Common myeloid progenitor, CD34-positive (primary cell): ENCODE results near the gene TMEM131.
A peak's percentile ranks its signal among the peaks of the same experiment; 100 is the strongest.

Experiments
- CTCF ChIA-PET: fragments of 350-600 bp; sonication (Branson Sonifier 250); formaldehyde crosslinking; loops from one replicate; lab custom pipeline; 2021; ENCODE audit warnings: antibody characterized with exemption; lab: Charles Lee
- POLR2A ChIA-PET: fragments of 350-600 bp; sonication (Branson Sonifier 250); formaldehyde crosslinking; loops from one replicate; lab custom pipeline; 2021; ENCODE audit warnings: antibody characterized with exemption; lab: Charles Lee
- DNase-seq, 3 donors: peaks; one replicate each; pipeline versions ENCODE4 v3.0.0 to v3.0.0-alpha.2; 2013
- H3K27ac ChIP-seq, 2 experiments: 1 replicate in 1 of 2; 2 replicates in 1 of 2; pipeline ENCODE4 v1.7.0; 2013; ENCODE audit warnings: inconsistent platforms in 2 of 2, low read length in 2 of 2, mild to moderate bottlenecking in 2 of 2, low read depth in 1 of 2, moderate library complexity in 1 of 2; ENCODE audit not compliant: severe bottlenecking in 2 of 2, insufficient read depth in 1 of 2, poor library complexity in 1 of 2
- H3K27me3 ChIP-seq, 5 experiments: replicated peaks in 2 of 5; 1 replicate in 3 of 5; 2 replicates in 2 of 5; pipeline versions ENCODE4 v1.6.1 to v1.7.0; 2013; ENCODE audit warnings: low read length in 4 of 5, mild to moderate bottlenecking in 2 of 5, moderate library complexity in 2 of 5, inconsistent platforms in 1 of 5; ENCODE audit not compliant: insufficient read depth in 5 of 5, control insufficient read depth in 4 of 5
- H3K36me3 ChIP-seq, 4 experiments: 1 replicate in 2 of 4; 2 replicates in 2 of 4; pipeline versions ENCODE4 v1.6.1 to v1.7.0; 2013; ENCODE audit warnings: low read length in 3 of 4, control low read depth in 1 of 4, mild to moderate bottlenecking in 1 of 4; ENCODE audit not compliant: control insufficient read depth in 4 of 4, insufficient read depth in 4 of 4
- H3K4me1 ChIP-seq, 4 experiments: 1 replicate in 3 of 4; 2 replicates in 1 of 4; pipeline versions ENCODE4 v1.6.1 to v1.7.1; 2013; ENCODE audit warnings: low read length in 3 of 4, mild to moderate bottlenecking in 3 of 4, control low read depth in 1 of 4, inconsistent platforms in 1 of 4, moderate library complexity in 1 of 4; ENCODE audit not compliant: control insufficient read depth in 4 of 4, insufficient read depth in 4 of 4; ENCODE audit errors: control extremely low read depth in 1 of 4
- H3K4me3 ChIP-seq, 7 experiments: 1 replicate in 4 of 7; 2 replicates in 3 of 7; pipeline versions ENCODE4 v1.5.1 to v1.7.0; 2013; ENCODE audit warnings: mild to moderate bottlenecking in 7 of 7, low read length in 6 of 7, moderate library complexity in 6 of 7, inconsistent platforms in 2 of 7, low read depth in 2 of 7, control low read depth in 1 of 7; ENCODE audit not compliant: insufficient read depth in 4 of 7, control insufficient read depth in 1 of 7; ENCODE audit errors: extremely low read depth in 1 of 7
- H3K9me3 ChIP-seq, 5 experiments: 1 replicate in 4 of 5; 2 replicates in 1 of 5; pipeline versions ENCODE4 v1.6.1 to v1.7.1; 2013; ENCODE audit warnings: low read length in 4 of 5, mild to moderate bottlenecking in 2 of 5, inconsistent platforms in 1 of 5, low read depth in 1 of 5, moderate library complexity in 1 of 5; ENCODE audit not compliant: control insufficient read depth in 4 of 5, insufficient read depth in 2 of 5; ENCODE audit errors: control extremely low read depth in 1 of 5
- WGBS: methylation state at CpG from one replicate; pipeline ENCODE4 v1.1.5; 2013; ENCODE audit not compliant: insufficient coverage; 5-methylcytosine and 5-hydroxymethylcytosine counted together

Gene TMEM131

GRCh38 chr2:97932975-97933662, 62.6 kb downstream of the TMEM131 start:
- peak in 1 of 3 donors; percentile 17 for DNase-seq

GRCh38 chr2:97931858-97932225, 63.9 kb downstream of the TMEM131 start:
- Histone ChIP-seq H3K36me3 (peaks cover 0 to 2% (median 0%) of the 10 kb centered on the region in 4 experiments), H3K4me3 (no peak overlapping the region), H3K9me3 (no peaks in the 10 kb centered on the region), H3K27me3 (no peaks in the 10 kb centered on the region), H3K4me1 (peaks cover 24 to 41% (median 26%) of the 10 kb centered on the region in 4 experiments), H3K27ac (peak overlapping the region in 1 of 2 experiments; percentile 55)
- ChIA-PET POLR2A (interaction anchor here (0.6 to 1.0 kb wide), 2 partner anchors 19 to 21 kb away, joined by 3 read pairs; no protein-coding TSS in a partner anchor), CTCF (interaction anchor here (0.6 to 1.0 kb wide), 2 partner anchors 13 to 1354 kb away, joined by 3 read pairs; no protein-coding TSS in a partner anchor)
- DNase-seq, result peak in 1 of 3 donors; percentile 19

More at GRCh38 chr2:97932975-97933662, 62.6 kb downstream of the TMEM131 start:
- POLR2A ChIA-PET, result no interaction called here
- CTCF ChIA-PET, result interaction anchor here (1.0 kb wide), 1 partner anchor 14 kb away, joined by 3 read pairs; no protein-coding TSS in a partner anchor
- Histone ChIP-seq H3K4me3 (no peak overlapping the region), H3K27ac (no peak overlapping the region), H3K9me3 (no peaks in the 10 kb centered on the region), H3K4me1 (peaks cover 24 to 40% (median 25%) of the 10 kb centered on the region in 4 experiments), H3K27me3 (no peaks in the 10 kb centered on the region), H3K36me3 (peaks cover 0 to under 1% (median 0%) of the 10 kb centered on the region in 4 experiments)
- 86% methylated on average over 1 of the region's 4 CpGs for WGBS

GRCh38 chr2:97931118-97931857, 64.5 kb downstream of the TMEM131 start:
- POLR2A ChIA-PET, result no interaction called here
- peaks cover 25 to 43% (median 26%) of the 10 kb centered on the region in 4 experiments for H3K4me1 ChIP-seq
- WGBS, result no CpG with 5 or more reads among the region's 3 CpGs
- H3K9me3 ChIP-seq, result no peaks in the 10 kb centered on the region
- peak in 2 of 3 donors; percentile 64 to 82 for DNase-seq
- H3K27ac ChIP-seq, result peak overlapping the region; percentile 20 to 59
- no peaks in the 10 kb centered on the region for H3K27me3 ChIP-seq
- H3K4me3 ChIP-seq, result peak overlapping the region in 1 of 7 experiments; percentile 42
- CTCF ChIA-PET, result no interaction called here
- peaks cover 0 to 2% (median 0%) of the 10 kb centered on the region in 4 experiments for H3K36me3 ChIP-seq

- Histone ChIP-seq H3K36me3 (peaks cover 7 to 15% (median 12%) of the 10 kb centered on the region in 4 experiments), H3K27ac (no peak overlapping the region), H3K27me3 (no peaks in the 10 kb centered on the region), H3K4me3 (no peak overlapping the region), H3K4me1 (peaks cover 18 to 32% (median 22%) of the 10 kb centered on the region in 4 experiments), H3K9me3 (no peaks in the 10 kb centered on the region)
- WGBS, result no CpG with 5 or more reads among the region's 3 CpGs
- no peak for DNase-seq
- CTCF ChIA-PET, result interaction anchor here (0.6 kb wide), 1 partner anchor 30 kb away, joined by 4 read pairs; no protein-coding TSS in a partner anchor
- POLR2A ChIA-PET, result no interaction called here
Measured at GRCh38 chr2:97928591-97928990, 67.2 kb downstream of the TMEM131 start.

GRCh38 chr2:97926946-97927345, 68.8 kb downstream of the TMEM131 start:
- DNase-seq, result peak in 2 of 3 donors; percentile 53 to 65
- CTCF ChIA-PET, result interaction anchor here (1.0 kb wide), 1 partner anchor 9 kb away, joined by 3 read pairs; no protein-coding TSS in a partner anchor
- Histone ChIP-seq H3K36me3 (peaks cover 7 to 15% (median 13%) of the 10 kb centered on the region in 4 experiments), H3K9me3 (no peaks in the 10 kb centered on the region), H3K27ac (no peak overlapping the region), H3K27me3 (no peaks in the 10 kb centered on the region), H3K4me3 (no peak overlapping the region), H3K4me1 (peaks cover 18 to 30% (median 22%) of the 10 kb centered on the region in 4 experiments)
- no CpG with 5 or more reads among the region's 2 CpGs for WGBS
- POLR2A ChIA-PET, result no interaction called here

- no peaks in the 10 kb centered on the region for H3K27me3 ChIP-seq
- WGBS, result 100% methylated on average over 4 of the region's 4 CpGs
- POLR2A ChIA-PET, result no interaction called here
- H3K4me3 ChIP-seq, result no peak overlapping the region
- H3K36me3 ChIP-seq, result peaks cover 7 to 18% (median 15%) of the 10 kb centered on the region in 4 experiments
- no peak overlapping the region for H3K27ac ChIP-seq
- DNase-seq, result no peak
- CTCF ChIA-PET, result interaction anchor here (1.2 kb wide), 1 partner anchor 53 kb away, joined by 3 read pairs; no protein-coding TSS in a partner anchor
- H3K9me3 ChIP-seq, result peaks cover 0 to 7% (median 3%) of the 10 kb centered on the region in 5 experiments
- peaks cover 0 to 9% (median 3%) of the 10 kb centered on the region in 4 experiments for H3K4me1 ChIP-seq
Measured at GRCh38 chr2:97924194-97924593, 71.6 kb downstream of the TMEM131 start.
